GM21576 (cell line): ENCODE measurements around the gene SLC25A51.
A peak's percentile ranks its signal among the peaks of the same experiment; 100 is the strongest.

Source experiments
- ATAC-seq: cut with Tn5 transposase; IDR thresholded peaks from one replicate; pipeline ENCODE4 v1.9.1; 2021; ENCODE audit warnings: mild to moderate bottlenecking, moderate library complexity; ENCODE audit not compliant: unreplicated experiment

SLC25A51 gene

DNA sequence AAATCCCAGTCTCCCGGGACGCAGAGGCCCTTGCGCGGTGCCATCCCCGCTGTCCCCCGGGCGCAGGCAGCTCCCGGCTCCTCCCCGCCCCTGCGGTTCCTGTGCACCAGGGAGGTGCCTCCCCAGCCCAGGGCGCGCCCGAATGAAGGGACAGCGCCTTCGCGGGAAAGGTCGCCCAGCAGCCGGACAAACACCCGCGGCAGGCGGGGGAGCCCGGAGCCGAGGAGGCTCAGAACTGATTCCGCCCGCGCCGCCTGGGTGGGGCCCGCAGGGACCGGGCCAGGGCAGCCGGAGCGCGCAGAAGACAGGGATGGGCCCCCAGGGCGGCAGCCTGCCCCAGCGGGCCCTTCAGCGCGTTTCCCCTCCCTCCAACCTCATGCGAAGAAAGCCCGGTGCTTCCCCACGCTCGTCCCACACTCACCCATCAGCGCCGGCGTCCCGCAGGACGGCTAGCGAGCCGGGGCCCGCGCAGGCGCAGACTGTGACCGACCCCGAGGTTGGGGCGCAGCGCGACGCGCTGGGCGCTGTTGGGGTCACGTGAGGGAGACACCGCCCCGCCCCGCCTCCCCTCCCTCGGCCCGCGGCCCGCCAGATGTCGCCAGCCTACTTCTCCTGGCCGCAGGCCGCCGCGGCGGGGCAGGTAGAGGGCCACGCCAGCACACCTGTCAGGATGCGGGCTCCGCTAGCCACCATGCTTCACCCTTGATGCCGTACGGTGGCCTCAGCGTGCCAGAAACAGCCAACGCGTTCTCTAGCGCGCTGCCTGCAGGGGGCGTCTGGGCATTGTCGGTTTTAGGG, at the start of gene SLC25A51:
SLC25A51 (minus strand) TSS at position 481 of the 798 bp plus-strand sequence. CDS start 15,577 bp downstream, outside the sequence.
- ATAC-seq, result peak; percentile 81

DNA sequence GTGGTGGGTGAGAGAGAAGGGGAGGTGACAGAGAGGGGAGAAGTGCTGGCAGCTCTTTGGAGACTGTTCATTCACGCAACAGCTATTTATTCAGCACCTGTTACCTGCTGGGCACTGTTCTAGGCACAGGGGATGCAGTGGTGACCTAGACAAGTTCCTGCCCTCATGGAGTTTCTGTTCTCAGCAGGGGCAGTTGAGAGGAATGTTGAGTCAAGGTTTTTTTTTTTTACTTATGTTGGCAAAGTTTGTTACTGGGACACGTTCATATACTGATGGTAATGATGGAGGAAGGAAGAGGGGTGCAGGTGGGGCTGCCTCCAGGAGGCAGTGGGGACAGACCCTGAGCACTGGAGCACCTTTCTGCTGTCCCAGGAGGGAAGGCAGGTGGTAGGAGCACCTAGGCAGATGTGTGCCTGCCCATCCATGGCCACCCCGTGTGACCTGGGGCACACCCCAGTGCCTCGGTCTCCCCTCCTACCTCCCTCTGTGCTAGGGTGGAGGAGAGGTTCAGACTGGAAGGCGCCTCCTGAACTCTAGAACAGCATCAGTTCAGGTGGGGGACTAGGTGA, 49.4 kb upstream of the SLC25A51 start:
- no peak for ATAC-seq

GRCh38 chr9:37952731-37953130, 48.8 kb upstream of the SLC25A51 start:
- no peak for ATAC-seq

DNA sequence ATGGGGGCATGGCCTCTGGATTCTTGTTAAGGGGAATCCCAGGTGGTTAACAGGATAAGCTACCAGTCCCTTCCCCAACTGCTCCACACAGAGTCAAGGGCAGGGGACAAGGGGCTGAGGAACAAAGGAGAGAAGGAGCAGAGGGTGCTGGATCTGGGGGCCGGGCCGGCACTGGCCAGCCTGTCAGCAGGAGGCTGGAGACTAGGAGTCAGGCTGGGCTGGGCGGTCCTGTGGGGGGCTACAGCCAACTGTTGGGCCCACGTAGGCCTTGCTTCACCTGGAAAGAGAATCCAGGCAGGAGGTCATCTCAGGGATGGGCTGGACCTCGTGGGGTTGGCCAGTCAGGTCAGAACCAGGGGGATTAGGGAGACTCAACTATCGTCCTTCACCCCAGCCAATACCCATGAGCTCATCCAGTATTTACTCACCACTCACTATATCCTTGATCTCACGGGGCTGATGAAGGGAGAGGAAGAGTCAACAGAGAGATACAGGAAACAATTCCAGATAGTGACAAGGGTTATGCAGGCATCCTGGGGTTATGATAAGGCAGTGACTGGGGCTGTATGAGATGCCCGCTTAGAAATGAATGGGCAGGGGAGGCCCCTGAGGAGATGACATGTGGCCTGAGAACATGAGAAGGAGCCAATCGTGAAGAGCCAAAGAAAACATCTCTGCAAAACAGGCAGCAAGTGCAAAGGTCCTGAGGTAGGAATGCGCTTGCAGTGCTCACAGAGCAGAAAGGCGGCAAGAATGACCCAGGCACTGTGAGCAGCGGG, 47.9 kb upstream of the SLC25A51 start:
- ATAC-seq, result no peak

- no peak for ATAC-seq
Measured at GRCh38 chr9:37950561-37950960, 46.6 kb upstream of the SLC25A51 start.

DNA sequence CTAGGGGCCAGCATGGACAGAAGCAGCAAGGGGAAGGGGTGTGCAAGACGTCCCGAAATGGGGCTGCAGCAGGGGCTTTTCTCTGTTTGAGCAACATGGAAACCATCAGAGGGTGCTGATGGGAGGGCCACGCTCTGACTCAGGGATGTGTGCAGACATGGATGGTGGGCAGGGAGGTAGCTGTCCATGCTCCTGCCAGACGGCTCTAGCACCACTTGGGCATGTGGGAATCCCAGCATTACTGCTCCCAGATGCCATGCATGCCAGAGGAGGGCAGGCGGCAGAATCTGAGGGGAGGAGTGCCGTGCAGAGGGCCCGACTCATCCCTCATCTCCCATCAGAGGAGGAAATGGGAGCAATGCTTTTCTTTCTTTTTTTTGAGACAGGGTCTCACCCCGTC, 45.6 kb upstream of the SLC25A51 start:
- no peak for ATAC-seq

DNA sequence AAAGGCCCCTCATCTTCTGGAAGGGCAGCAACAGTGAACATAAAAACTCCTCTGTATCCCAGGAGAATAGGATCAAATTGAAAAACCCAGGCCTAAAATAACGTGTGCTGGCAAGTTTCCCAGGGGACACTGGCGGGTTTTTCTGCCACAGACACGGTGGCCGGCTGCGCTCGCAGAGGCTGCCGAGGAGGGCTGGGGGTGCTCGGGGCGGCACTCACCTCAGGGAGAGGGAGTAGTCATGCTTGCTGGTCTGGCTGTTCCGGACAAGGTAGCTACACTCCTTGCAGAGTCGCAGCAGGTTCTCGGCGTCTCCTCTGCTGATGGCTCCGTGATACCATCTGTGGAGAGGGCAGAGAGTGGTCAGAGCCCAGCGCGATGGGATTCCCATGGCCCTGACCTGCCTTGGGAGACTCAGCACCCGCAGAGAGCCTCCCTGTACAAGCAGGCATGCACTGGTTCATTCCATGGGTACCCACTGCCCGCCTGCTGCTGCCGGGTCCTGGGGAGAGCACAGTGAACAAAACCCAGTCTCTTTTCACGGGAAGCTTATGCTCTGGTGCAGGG, 44.6 kb upstream of the SLC25A51 start:
- no peak for ATAC-seq

DNA sequence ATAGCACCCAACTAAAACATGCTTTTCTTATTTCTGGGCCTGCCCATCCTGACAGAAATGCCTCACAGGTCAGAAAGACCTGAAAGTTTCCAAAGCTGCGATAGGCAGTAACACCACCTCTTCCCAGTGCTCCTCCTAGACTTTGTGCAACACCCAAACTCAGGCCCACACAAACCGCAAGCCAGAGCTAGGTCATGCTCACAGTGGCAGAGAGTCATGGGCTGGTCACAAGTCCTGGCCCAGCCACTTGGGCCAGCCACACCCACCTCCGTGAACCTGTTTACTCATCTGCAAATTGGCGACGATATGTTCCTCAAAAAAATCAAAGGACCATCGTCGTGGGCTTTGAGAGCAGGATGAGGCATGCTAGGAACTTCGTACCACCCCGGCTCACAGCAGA, 44.0 kb upstream of the SLC25A51 start:
- ATAC-seq, result no peak

DNA sequence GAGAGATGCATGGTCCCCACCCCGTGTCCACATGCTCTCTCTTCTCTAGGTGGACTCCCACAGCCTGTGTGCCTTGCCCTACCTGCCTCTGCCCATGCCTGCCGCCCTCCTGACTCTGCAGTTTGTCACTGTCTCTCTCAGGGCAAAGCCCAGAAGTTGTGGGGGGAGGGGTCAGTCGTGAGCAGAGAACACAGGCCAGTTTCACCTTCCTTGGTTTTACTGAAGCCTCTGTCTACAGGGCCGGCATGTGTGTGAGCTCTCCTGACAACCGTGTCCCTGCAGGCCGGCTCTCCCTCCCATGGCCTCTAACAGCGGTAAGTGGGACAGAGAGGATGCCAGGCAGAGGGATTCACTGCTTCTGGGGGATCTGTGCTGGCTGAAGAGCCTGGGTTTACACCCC, 43.5 kb upstream of the SLC25A51 start:
- no peak for ATAC-seq

DNA sequence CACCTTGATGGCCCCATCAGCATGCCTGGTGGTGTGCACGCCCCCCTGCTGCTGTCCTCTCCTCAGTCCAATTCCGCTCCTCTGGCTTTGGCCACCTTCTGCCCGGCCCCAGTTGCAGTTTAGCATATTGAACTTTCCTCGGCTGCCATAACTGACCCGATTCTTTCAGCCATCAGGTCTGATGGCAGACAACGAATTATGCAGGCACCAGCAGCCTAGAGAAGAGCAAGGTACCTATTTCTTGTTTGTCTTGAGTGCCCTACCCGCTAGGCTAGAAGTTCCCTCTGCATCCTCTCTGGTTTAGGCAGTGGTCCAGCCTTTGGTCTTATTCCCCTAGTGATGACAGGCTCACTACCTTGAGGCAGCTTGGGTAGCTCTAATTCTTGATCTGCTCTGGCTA, 43.0 kb upstream of the SLC25A51 start:
- no peak for ATAC-seq

DNA sequence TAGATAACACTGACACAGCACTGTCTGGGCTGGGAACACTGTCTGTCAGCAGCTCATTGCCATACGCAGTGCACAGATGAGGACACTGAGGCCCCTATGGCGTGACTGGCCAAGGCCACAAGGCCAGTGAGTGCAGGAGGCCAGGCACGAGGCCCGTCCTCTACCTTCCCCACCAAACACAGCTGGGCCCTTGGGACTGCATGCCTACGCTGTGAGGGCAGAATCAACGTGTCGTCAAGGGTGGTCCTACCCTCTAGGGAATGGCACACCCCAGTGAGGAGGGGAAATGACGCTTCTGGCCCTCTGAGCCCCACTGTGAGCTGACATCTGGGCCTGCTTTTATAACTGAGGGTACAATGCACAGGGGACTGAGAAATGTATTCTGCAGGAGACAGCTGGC, 42.1 kb upstream of the SLC25A51 start:
- ATAC-seq, result no peak

DNA sequence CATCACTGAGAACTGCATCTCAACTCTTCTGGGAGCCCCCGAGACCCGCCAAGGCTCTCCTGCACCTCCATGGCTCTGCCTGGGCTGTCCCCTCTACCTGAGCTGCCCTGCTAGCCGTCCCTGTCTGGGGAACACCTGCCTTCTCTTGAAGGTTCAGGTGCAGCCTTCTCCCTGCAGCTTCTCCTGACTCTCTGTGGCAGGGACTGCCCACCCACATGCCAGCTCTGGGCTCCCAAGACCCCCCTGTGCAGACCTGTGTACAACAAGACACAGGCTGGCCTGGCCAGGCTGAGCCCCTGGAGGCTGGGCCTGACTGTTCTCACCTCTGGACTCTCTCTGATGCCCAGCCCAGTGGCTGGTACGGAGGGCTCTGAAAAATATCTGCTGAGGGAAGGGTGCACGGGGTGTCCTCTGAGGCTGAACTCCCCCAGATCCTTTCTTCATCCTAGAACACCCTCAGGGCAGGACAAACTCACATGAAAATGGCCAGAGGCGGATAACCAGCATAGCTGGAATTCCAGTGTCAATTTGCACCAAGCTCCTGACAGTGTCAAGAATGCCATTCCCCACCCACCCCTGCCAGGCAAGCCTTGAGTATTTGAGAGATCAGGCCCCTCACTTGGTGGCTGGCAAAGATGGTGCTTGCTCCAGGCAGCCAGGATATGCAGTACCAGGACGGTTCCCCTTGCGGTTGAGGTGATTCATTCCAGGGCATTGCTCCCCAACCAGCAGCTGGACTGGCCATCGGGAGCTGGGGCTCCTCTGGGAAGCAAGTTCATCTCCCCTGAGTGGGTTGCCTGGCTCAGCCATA, 40.9 kb upstream of the SLC25A51 start:
- no peak for ATAC-seq

GRCh38 chr9:37944266-37944650, 40.3 kb upstream of the SLC25A51 start:
- ATAC-seq, result no peak

DNA sequence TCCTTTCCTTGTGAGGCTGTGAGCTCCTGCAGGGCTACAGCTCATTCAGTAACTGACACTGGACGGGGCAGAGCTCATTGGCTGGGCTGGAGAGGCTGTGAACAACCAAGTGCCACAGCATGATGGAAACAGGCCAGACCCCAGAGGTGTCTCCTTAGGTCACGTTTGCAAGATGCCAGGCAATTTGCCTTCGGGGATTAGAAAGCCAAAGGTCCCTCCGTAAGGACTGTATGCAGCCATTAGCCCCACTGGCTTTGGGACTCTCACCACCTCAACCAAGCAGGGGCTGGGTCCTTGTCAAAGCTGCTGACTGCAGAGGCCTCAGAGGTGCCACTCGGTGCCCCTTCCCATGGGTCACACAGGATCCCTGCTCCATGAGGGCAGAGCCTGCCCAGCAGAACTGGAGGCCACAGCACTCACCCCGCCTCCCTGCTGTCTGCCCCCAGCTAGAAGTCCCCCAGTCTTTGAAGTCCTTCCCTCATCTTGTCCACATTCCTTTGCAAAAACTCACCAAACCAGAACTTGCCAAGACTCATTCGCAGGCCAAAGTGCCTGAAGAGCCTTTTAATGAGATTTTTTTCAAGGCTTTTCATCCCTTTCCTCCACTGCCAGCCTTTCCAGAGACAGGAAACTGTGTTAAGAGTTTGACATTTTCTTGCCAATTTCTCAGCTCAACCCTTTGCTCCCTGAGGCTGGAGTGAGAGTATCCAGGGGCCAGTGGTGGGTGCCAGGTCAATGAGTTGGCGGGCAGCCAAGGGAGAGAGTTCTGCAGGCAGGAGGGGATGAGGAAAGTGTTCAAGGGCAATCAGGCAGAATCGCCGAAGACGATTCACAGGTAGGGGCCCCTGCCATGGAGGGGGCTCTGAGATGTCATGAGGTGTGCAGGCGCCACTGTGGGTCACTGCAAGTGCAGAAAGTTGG, 39.7 kb upstream of the SLC25A51 start:
- no peak for ATAC-seq

GRCh38 chr9:37942621-37943344, 38.9 kb upstream of the SLC25A51 start:
- no peak for ATAC-seq

GRCh38 chr9:37941253-37941652, 37.3 kb upstream of the SLC25A51 start:
- no peak for ATAC-seq

- no peak for ATAC-seq
Measured at GRCh38 chr9:37939575-37940095, 35.7 kb upstream of the SLC25A51 start.

- ATAC-seq, result no peak
Measured at GRCh38 chr9:37938121-37938891, 34.4 kb upstream of the SLC25A51 start.
